ENCODE data around the gene GLDC. TPM values are rescaled to one million over a fixed set of nuclear protein-coding genes. Genes with fewer than 3 reads are reported as not detected.

GLDC gene
- total RNA-seq, 2 experiments from 2014 or later, result not detected

- TF ChIP-seq CTCF (conservative IDR thresholded peaks at IDR 0.05; ENCODE audit: low read length), result no peak
- no peak for TF ChIP-seq EZH2phosphoT487 (IDR thresholded peaks at IDR 0.05; ENCODE audit: borderline replicate concordance, low read depth, low read length)
- no TSS peak for BruUV-seq (replicated peaks)
- Histone ChIP-seq H4K20me1 (ENCODE audit: insufficient read depth, low read length) (no peaks in the 10 kb centered on the region), H3K4me3 (ENCODE audit: low read depth, low read length, poor library complexity, severe bottlenecking) (no peak overlapping the region), H3K4me2 (ENCODE audit: low read length) (no peak overlapping the region), H3K36me3 (ENCODE audit: insufficient read depth, low read length) (no peaks in the 10 kb centered on the region), H3K9me3 (ENCODE audit: low read length) (no peaks in the 10 kb centered on the region), H3K9me2 (ENCODE audit: insufficient read depth, low read length) (no peaks in the 10 kb centered on the region), H3K27ac (ENCODE audit: low read depth, low read length, poor library complexity, severe bottlenecking) (no peak overlapping the region), H2AFZ (ENCODE audit: low read length) (no peak overlapping the region), H3K4me1 (ENCODE audit: insufficient read depth, low read length, poor library complexity, severe bottlenecking) (no peaks in the 10 kb centered on the region), H3K79me2 (ENCODE audit: insufficient read depth, low read depth, low read length) (no peaks in the 10 kb centered on the region)
- POLR2A ChIA-PET, result no interaction called here
- CTCF ChIA-PET (ENCODE audit: unreplicated experiment), result no interaction called here
- DNase-seq (ENCODE audit: low spot score), result no peak
- intact Hi-C loops (cut with micrococcal nuclease; ENCODE audit: unreplicated experiment), result no loop called here
Measured at GRCh38 chr9:6564360-6564759, 81.2 kb downstream of the GLDC start.

GRCh38 chr9:6562871-6563430 is 82.6 kb downstream of the GLDC start:
- intact Hi-C loops (cut with micrococcal nuclease; ENCODE audit: unreplicated experiment), result no loop called here
- ChIA-PET POLR2A (interaction anchor here (0.9 kb wide), 1 partner anchor 11 kb away, joined by 3 read pairs; no protein-coding TSS in a partner anchor), CTCF (ENCODE audit: unreplicated experiment) (no interaction called here)
- TF ChIP-seq CTCF (conservative IDR thresholded peaks at IDR 0.05; ENCODE audit: low read length) (no peak), EZH2phosphoT487 (IDR thresholded peaks at IDR 0.05; ENCODE audit: borderline replicate concordance, low read depth, low read length) (no peak)
- Histone ChIP-seq H3K4me3 (ENCODE audit: low read depth, low read length, poor library complexity, severe bottlenecking) (no peak overlapping the region), H3K9me2 (ENCODE audit: insufficient read depth, low read length) (no peaks in the 10 kb centered on the region), H3K9me3 (ENCODE audit: low read length) (no peaks in the 10 kb centered on the region), H3K4me2 (ENCODE audit: low read length) (no peak overlapping the region), H3K36me3 (ENCODE audit: insufficient read depth, low read length) (no peaks in the 10 kb centered on the region), H4K20me1 (ENCODE audit: insufficient read depth, low read length) (no peaks in the 10 kb centered on the region), H3K27ac (ENCODE audit: low read depth, low read length, poor library complexity, severe bottlenecking) (no peak overlapping the region), H2AFZ (ENCODE audit: low read length) (no peak overlapping the region; the same call in 1 of the 2 replicates), H3K4me1 (ENCODE audit: insufficient read depth, low read length, poor library complexity, severe bottlenecking) (no peaks in the 10 kb centered on the region), H3K79me2 (ENCODE audit: insufficient read depth, low read depth, low read length) (no peaks in the 10 kb centered on the region)
- BruUV-seq (replicated peaks), result no TSS peak
- no peak for DNase-seq (ENCODE audit: low spot score)

DNA sequence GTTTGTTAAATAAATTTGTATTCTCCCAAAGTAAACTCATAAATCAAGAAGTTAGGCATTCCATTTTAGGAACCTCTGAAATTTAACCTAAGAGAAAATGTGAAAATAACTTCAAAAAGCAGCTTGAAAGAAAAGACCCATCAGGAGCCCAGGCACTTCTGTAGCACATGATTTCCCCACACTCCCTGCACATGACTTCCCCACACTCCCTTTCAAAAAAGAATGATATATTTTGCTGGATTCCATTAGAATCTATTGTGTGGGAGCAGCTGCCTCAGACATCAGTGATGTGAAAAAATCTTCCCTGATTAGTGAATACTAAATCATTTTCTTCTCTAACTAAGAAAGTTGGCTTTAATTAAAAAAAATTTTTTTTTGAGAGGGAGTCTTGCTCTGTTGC is 83.3 kb downstream of the GLDC start:
- Histone ChIP-seq H3K36me3 (ENCODE audit: insufficient read depth, low read length) (no peaks in the 10 kb centered on the region), H3K4me1 (ENCODE audit: insufficient read depth, low read length, poor library complexity, severe bottlenecking) (no peaks in the 10 kb centered on the region), H2AFZ (ENCODE audit: low read length) (no peak overlapping the region), H3K9me3 (ENCODE audit: low read length) (no peaks in the 10 kb centered on the region), H3K9me2 (ENCODE audit: insufficient read depth, low read length) (no peaks in the 10 kb centered on the region), H3K4me2 (ENCODE audit: low read length) (no peak overlapping the region), H4K20me1 (ENCODE audit: insufficient read depth, low read length) (no peaks in the 10 kb centered on the region), H3K27ac (ENCODE audit: low read depth, low read length, poor library complexity, severe bottlenecking) (no peak overlapping the region), H3K4me3 (ENCODE audit: low read depth, low read length, poor library complexity, severe bottlenecking) (no peak overlapping the region), H3K79me2 (ENCODE audit: insufficient read depth, low read depth, low read length) (no peaks in the 10 kb centered on the region)
- DNase-seq (ENCODE audit: low spot score), result no peak
- TF ChIP-seq EZH2phosphoT487 (IDR thresholded peaks at IDR 0.05; ENCODE audit: borderline replicate concordance, low read depth, low read length) (no peak), CTCF (conservative IDR thresholded peaks at IDR 0.05; ENCODE audit: low read length) (no peak)
- intact Hi-C loops (cut with micrococcal nuclease; ENCODE audit: unreplicated experiment), result no loop called here
- ChIA-PET POLR2A (interaction anchor here (1.4 kb wide), 1 partner anchor 13 kb away, joined by 3 read pairs; no protein-coding TSS in a partner anchor), CTCF (ENCODE audit: unreplicated experiment) (no interaction called here)
- BruUV-seq (replicated peaks), result no TSS peak

Data from OCI-LY7 (cell line).